ENCODE results near the gene SCAMP3. TPM values are rescaled to one million over a fixed set of nuclear protein-coding genes. Genes with fewer than 3 reads are reported as not detected.

The SCAMP3 gene
- total RNA-seq, 1 experiment from 2014 or later: 104 TPM

DNA sequence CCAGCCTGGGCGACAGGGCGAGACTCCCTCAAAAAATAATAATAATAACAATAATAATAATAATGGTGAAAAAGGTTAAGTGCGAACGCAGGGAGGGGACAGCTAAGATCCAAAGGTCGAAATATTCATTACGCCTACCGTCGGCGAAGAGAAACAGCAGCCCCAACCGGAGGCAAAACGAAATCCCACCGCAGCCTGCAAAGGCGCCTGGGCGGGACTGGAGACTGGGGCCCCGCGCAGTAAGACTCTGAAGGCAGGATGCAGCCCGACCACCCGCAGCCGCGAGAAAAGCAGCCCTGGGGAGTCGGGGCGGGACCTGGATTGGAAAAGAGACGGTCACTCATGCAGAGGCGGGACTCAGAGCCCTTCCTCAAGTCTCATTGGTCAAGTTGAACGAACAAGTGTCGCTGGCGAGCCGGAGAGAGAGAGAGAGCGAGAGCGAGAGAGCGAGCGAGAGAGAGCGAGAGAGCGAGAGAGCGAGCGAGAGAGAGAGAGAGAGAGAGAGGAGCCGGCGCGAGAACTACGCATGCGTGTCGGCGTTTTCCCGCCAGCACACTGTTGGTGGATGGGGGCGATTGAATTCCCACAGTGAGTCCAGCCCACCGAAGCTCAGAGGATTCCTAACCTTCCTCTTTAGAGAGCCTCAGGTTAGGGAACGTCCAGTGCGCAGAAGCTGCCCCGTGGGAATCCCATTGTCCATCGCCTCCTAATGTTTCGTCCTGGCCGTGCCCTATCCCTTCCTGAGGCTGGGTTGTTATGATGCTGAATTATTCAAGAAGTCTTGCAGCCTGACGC is 17.6 kb downstream of the SCAMP3 start:
- H3K27me3 Mint-ChIP-seq (ENCODE audit: unreplicated experiment): no peaks in the 10 kb centered on the region
- CTCF ChIA-PET: interaction anchor here (1.0 to 1.5 kb wide), 3 partner anchors 20 to 71 kb away, joined by 4 to 5 read pairs (median 4); partner anchors contain the start of gene KRTCAP2
- peaks cover 28% of the 10 kb centered on the region for H3K36me3 Mint-ChIP-seq (ENCODE audit: insufficient read depth, unreplicated experiment)
- peak overlapping the region; percentile 89 for H3K27ac Mint-ChIP-seq (ENCODE audit: unreplicated experiment)
- TF ChIP-seq, protein P1, sequence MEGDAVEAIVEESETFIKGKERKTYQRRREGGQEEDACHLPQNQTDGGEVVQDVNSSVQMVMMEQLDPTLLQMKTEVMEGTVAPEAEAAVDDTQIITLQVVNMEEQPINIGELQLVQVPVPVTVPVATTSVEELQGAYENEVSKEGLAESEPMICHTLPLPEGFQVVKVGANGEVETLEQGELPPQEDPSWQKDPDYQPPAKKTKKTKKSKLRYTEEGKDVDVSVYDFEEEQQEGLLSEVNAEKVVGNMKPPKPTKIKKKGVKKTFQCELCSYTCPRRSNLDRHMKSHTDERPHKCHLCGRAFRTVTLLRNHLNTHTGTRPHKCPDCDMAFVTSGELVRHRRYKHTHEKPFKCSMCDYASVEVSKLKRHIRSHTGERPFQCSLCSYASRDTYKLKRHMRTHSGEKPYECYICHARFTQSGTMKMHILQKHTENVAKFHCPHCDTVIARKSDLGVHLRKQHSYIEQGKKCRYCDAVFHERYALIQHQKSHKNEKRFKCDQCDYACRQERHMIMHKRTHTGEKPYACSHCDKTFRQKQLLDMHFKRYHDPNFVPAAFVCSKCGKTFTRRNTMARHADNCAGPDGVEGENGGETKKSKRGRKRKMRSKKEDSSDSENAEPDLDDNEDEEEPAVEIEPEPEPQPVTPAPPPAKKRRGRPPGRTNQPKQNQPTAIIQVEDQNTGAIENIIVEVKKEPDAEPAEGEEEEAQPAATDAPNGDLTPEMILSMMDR (IDR thresholded peaks at IDR 0.05; ENCODE audit: unreplicated experiment): no peak
- BruUV-seq (replicated peaks): no TSS peak
- H3K4me1 Mint-ChIP-seq (ENCODE audit: low read depth, unreplicated experiment): peaks cover 20% of the 10 kb centered on the region
- peak overlapping the region; percentile 69 for H3K4me3 Mint-ChIP-seq (ENCODE audit: low read depth, unreplicated experiment)
- intact Hi-C loops (cut with micrococcal nuclease; ENCODE audit: unreplicated experiment): no loop called here
- DNase-seq: peak; percentile 96
- H3K9me3 Mint-ChIP-seq (ENCODE audit: low read depth, unreplicated experiment): no peaks in the 10 kb centered on the region

DNA sequence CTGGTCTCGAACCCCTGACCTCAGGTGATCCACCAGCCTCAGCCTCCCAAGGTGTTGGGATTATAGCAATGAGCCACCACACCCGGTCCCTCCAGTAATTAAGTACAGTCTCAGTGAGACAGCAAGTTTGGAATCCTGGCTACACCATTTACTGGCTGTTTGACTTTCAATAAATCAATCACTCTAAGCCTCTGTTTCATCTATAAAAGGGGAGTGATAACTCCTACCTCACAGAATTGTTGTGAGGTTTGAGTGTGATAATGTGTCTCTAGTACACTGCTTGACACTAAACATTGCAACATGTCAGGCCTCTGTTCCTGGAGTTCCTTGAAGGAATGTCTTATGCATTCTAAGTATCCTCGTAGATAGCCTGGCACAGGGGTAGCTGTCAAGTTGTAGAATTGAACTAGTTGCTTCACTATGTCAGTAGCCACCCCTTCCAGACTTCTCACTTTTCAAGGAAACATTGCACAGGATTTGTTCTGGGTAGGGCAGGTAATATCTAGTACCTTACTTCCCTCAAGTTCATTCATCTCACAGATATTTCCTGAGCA is 19.3 kb downstream of the SCAMP3 start:
- Mint-ChIP-seq H3K4me1 (ENCODE audit: low read depth, unreplicated experiment) (peaks cover 20% of the 10 kb centered on the region), H3K27ac (ENCODE audit: unreplicated experiment) (no peak overlapping the region), H3K9me3 (ENCODE audit: low read depth, unreplicated experiment) (no peaks in the 10 kb centered on the region), H3K27me3 (ENCODE audit: unreplicated experiment) (no peaks in the 10 kb centered on the region), H3K4me3 (ENCODE audit: low read depth, unreplicated experiment) (peak overlapping the region; percentile 69), H3K36me3 (ENCODE audit: insufficient read depth, unreplicated experiment) (peaks cover 39% of the 10 kb centered on the region)
- intact Hi-C loops (cut with micrococcal nuclease; ENCODE audit: unreplicated experiment): no loop called here
- TF ChIP-seq, protein P1 (IDR thresholded peaks at IDR 0.05; ENCODE audit: unreplicated experiment): no peak
- DNase-seq: no peak
- CTCF ChIA-PET: interaction anchor here (1.5 kb wide), 1 partner anchor 36 kb away, joined by 4 read pairs; no protein-coding TSS in a partner anchor
- no TSS peak for BruUV-seq (replicated peaks)

DNA sequence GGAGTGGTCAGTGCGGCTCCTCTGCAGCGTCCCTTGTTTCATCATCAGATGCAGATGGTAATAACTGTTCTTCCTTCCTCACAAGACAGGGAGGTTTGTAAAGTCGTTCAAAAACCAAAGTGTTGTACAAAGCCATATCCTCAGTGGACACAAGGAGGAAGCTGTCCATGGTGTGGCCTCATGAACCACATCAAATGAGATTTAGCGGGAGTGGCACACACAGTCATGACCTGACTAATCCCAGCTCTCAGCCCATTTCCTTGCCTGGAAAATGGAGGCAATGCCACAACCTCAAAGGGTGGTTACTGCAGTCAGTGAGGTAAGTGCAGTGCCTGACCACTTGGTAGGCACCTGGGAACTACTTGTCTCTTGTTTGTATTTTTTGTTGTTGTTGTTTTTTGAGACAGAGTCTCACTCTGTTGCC is 20.3 kb downstream of the SCAMP3 start:
- CTCF ChIA-PET: interaction anchor here (2.4 kb wide), 1 partner anchor 9 kb away, joined by 10 read pairs; no protein-coding TSS in a partner anchor
- H3K27ac Mint-ChIP-seq (ENCODE audit: unreplicated experiment): peak overlapping the region; percentile 66
- no peak overlapping the region for H3K4me3 Mint-ChIP-seq (ENCODE audit: low read depth, unreplicated experiment)
- TF ChIP-seq, protein P1 (IDR thresholded peaks at IDR 0.05; ENCODE audit: unreplicated experiment): no peak
- H3K27me3 Mint-ChIP-seq (ENCODE audit: unreplicated experiment): no peaks in the 10 kb centered on the region
- no TSS peak for BruUV-seq (replicated peaks)
- DNase-seq: no peak
- H3K36me3 Mint-ChIP-seq (ENCODE audit: insufficient read depth, unreplicated experiment): peaks cover 39% of the 10 kb centered on the region
- no peaks in the 10 kb centered on the region for H3K9me3 Mint-ChIP-seq (ENCODE audit: low read depth, unreplicated experiment)
- peaks cover 20% of the 10 kb centered on the region for H3K4me1 Mint-ChIP-seq (ENCODE audit: low read depth, unreplicated experiment)
- intact Hi-C loops (cut with micrococcal nuclease; ENCODE audit: unreplicated experiment): no loop called here

DNA sequence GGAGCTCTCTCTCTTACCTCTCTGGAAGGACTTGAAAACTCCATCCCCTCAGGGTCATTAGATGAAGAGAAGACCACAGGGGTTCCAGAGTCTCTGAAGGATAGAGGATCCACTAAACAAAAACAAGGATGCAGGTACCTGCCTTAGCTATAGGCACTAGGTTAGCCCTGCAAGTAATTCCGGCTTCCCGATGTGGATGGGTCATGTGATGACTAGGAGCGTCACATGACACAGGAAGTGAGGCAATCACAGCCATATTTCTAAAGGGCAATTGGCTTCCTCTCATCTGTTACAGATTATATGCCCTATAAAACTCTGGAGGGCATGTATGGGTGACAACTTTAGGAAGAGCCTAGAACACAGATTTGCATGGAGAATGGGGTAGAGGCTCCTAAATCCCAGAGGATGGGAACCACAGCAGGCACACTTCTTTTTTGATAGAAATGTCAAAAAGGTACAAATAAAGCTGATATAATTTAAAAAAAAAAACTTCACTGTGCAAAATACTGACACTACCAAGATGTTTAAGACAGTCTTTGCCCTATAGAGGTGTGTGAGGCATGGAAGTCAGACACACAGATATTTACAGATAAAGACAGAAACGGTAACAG is 21.0 kb downstream of the SCAMP3 start:
- intact Hi-C loops (cut with micrococcal nuclease; ENCODE audit: unreplicated experiment): no loop called here
- TF ChIP-seq, protein P1 (IDR thresholded peaks at IDR 0.05; ENCODE audit: unreplicated experiment): no peak
- peak; percentile 76 for DNase-seq
- peaks cover 34% of the 10 kb centered on the region for H3K36me3 Mint-ChIP-seq (ENCODE audit: insufficient read depth, unreplicated experiment)
- no peaks in the 10 kb centered on the region for H3K9me3 Mint-ChIP-seq (ENCODE audit: low read depth, unreplicated experiment)
- peak overlapping the region; percentile 62 for H3K4me3 Mint-ChIP-seq (ENCODE audit: low read depth, unreplicated experiment)
- H3K27ac Mint-ChIP-seq (ENCODE audit: unreplicated experiment): peak overlapping the region; percentile 66
- no peaks in the 10 kb centered on the region for H3K27me3 Mint-ChIP-seq (ENCODE audit: unreplicated experiment)
- peaks cover 20% of the 10 kb centered on the region for H3K4me1 Mint-ChIP-seq (ENCODE audit: low read depth, unreplicated experiment)
- BruUV-seq (replicated peaks): no TSS peak
- CTCF ChIA-PET: interaction anchor here (0.6 to 2.4 kb wide), 3 partner anchors 8 to 269 kb away, joined by 4 to 13 read pairs (median 10); no protein-coding TSS in a partner anchor

All from Calu3 (cell line).